Cardiac fibroblast (primary cell): Measurements from ENCODE around the gene ADAT2.

ENCODE experiments used
- DNase-seq, 2 donors: peaks; one replicate each; pipeline versions ENCODE4 v3.0.0 to v3.0.0-alpha.2; 2010; ENCODE audit warnings: low read depth in 2 of 2
- H3K4me3 ChIP-seq, 2 donors: replicated peaks in 1 of 2; 1 replicate in 1 of 2; 2 replicates in 1 of 2; pipeline ENCODE4 v1.5.1; 2011; ENCODE audit warnings: low read depth in 2 of 2, low read length in 2 of 2, mild to moderate bottlenecking in 2 of 2, moderate library complexity in 1 of 2
- TF ChIP-seq, protein P1 (sequence below): IDR thresholded peaks from one replicate; pipeline ENCODE4 v1.5.1; 2011; ENCODE audit warnings: low read depth, mild to moderate bottlenecking, low read length, inconsistent platforms

The ADAT2 gene

DNA sequence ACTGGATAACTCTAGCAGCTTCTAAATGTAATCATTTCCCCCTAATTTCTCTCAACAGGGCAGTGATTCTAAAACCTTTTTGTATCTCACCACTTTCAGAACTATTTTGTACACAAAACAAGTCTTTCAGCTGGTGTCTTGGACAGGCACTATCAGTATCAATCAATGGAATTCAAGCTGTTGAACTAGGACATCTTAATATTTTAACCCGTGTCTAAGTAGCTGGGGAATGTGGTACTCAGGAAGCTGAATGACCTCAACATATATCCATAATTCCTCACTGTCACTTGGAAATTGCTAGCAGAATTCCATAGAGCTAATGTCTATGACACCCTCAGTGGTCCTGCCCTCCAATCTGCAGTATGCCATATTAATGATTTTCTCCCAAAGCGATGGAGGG, 24.5 kb downstream of the ADAT2 start:
- no peak overlapping the region for H3K4me3 ChIP-seq
- DNase-seq, result no peak
- TF ChIP-seq, protein P1, sequence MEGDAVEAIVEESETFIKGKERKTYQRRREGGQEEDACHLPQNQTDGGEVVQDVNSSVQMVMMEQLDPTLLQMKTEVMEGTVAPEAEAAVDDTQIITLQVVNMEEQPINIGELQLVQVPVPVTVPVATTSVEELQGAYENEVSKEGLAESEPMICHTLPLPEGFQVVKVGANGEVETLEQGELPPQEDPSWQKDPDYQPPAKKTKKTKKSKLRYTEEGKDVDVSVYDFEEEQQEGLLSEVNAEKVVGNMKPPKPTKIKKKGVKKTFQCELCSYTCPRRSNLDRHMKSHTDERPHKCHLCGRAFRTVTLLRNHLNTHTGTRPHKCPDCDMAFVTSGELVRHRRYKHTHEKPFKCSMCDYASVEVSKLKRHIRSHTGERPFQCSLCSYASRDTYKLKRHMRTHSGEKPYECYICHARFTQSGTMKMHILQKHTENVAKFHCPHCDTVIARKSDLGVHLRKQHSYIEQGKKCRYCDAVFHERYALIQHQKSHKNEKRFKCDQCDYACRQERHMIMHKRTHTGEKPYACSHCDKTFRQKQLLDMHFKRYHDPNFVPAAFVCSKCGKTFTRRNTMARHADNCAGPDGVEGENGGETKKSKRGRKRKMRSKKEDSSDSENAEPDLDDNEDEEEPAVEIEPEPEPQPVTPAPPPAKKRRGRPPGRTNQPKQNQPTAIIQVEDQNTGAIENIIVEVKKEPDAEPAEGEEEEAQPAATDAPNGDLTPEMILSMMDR, result no peak

DNA sequence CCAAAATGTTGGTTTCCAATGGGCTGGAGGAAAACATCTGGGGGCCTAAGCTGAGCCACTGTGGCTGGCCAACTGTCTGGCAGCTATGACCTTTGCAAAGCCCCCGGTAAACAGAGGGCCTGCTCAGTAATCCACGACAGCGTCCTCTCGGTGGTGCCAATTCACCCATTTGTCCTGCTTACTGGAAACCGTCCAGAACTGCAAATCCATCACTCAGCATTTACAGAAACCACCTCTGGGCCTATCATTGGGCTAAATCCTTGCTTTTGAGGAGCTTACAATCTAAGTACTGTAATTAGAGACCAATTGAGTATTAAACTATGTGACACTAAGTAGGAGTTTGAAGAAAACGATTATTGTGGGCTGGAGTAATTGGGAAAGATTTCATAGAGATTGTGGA, 31.0 kb downstream of the ADAT2 start:
- H3K4me3 ChIP-seq, result no peak overlapping the region
- DNase-seq, result no peak
- TF ChIP-seq, protein P1, result no peak

DNA sequence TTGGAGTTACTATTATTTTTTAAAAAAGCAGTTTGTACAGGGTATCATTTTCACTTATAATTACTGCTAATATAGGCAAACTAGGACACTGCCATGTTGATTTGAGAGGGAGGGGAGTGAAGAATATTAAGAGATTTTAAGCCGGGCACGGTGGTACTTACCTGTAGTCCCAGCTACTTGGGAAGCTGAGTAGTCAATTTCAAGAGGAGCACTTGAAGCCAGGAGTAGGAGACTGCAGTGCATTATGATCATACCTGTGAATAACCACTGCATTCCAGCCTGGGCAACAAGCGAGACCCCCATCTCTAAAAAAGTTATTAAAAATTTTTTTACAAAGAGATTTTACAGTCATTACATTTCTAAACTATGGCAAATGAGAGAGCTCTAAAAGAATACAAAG, 35.7 kb downstream of the ADAT2 start:
- no peak for DNase-seq
- TF ChIP-seq, protein P1, result no peak

DNA sequence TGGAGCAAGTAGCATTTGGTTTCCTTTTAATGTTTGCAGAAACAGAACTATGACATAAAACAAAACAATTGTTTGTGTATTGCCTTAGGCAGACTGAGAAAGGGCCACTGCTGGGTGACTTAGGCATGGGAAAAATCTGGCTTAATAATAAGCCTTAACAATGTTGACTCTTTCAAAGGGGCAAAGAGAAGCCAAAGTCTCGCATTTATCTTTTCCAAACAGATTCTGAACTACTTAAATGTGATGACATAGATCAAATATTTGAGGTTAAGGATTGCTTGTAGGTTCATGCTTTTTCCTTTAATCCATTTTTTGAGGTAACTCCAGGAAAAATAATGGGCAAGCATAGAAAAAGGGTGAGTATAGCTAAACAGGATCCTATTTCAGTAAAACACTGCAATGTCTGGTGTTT, 39.6 kb downstream of the ADAT2 start:
- DNase-seq, result peak in 1 of 2 donors; percentile 46
- TF ChIP-seq, protein P1, result no peak
- no peak overlapping the region for H3K4me3 ChIP-seq

More for the DNA sequence above, 35.7 kb downstream of the ADAT2 start:
- H3K4me3 ChIP-seq, result no peak overlapping the region

DNA sequence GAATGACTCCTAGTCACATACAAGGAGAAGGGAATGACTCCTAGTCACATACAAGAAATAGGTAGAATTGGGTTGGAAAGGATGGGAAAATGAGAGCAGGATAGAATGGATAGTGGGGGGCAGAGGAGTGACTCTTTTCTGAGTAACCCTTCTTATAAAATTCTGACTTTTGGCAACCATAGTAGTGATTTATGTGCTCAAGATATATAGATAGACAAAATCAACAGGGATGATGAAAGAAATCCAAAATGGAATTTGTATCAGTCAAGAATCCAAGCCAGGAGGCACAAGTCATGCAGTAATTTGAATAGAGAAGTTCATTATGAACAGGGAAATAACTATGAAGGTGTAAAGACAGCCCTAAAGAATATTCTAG, 41.7 kb downstream of the ADAT2 start:
- TF ChIP-seq, protein P1, result no peak
- DNase-seq, result no peak
- no peak overlapping the region for H3K4me3 ChIP-seq

DNA sequence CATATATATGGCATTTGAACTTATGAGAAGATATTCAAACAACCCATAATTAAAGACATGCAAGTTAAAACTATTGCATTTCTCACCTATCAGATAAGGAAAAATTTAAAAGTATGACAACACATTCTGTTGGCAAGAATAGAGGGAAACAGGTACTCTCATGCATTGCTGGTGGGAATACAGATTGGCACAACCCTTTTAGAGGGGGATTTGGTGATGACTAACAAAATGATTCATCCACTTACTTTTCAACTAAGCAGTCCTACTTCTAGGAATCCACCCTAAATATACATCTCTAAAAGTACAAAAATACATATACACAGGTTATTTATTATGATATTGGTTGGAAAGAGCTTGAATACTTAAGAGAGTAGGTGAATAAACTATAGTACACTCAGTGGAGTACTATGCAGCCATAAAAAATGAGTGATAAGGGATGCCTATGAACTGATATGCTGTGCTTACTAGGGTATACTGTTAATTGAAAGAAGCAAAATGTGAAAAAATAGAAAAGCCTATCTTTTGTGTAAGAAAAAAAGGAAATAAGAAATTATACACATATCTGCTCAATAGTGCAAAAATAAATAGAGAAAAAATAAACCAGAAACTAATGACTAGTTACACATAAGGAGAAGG, 42.2 kb downstream of the ADAT2 start:
- DNase-seq, result no peak
- no peak overlapping the region for H3K4me3 ChIP-seq
- TF ChIP-seq, protein P1, result no peak

DNA sequence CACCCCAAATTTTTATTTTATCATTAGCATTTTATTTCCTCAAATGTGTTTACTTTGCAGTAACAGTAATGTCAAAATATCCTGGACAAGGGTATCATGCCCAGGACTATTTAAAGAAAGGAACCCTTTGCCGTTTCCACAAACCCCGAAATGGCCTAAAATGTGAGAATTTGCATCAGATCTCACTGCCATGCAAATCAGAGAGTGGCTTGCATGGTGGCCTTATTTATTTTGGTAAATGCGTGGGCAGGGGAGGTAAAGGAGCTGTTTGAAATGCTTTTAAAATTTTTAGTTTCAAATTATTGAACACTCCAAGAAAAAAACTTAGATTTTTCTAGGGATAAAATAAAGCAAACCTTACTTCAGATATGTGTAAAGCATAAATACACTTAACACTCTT, 43.8 kb downstream of the ADAT2 start:
- no peak for DNase-seq
- TF ChIP-seq, protein P1, result no peak
- no peak overlapping the region for H3K4me3 ChIP-seq
